Chondrocyte (in vitro differentiated cells): ENCODE data around the gene SOBP. TPM values are rescaled to one million over a fixed set of nuclear protein-coding genes. Genes with fewer than 3 reads are reported as not detected.

ENCODE experiments used
- DNase-seq: peaks from one replicate; pipeline ENCODE4 v3.0.0; 2021; ENCODE audit warnings: mixed read lengths, low spot score
- H3K27ac Mint-ChIP-seq: one replicate; pipeline ENCODE4 v1.8.0; 2021; ENCODE audit warnings: mild to moderate bottlenecking, moderate library complexity, mixed read lengths; ENCODE audit not compliant: unreplicated experiment
- H3K27me3 Mint-ChIP-seq: 2 replicates; pipeline ENCODE4 v1.8.0; 2021; ENCODE audit warnings: low read depth, mixed read lengths
- H3K36me3 Mint-ChIP-seq: 2 replicates; pipeline ENCODE4 v1.8.0; 2021; ENCODE audit warnings: low read depth, mixed read lengths
- H3K4me1 Mint-ChIP-seq: 2 replicates; pipeline ENCODE4 v1.8.0; 2021; ENCODE audit warnings: low read depth, mild to moderate bottlenecking, mixed read lengths
- H3K4me3 Mint-ChIP-seq: one replicate; pipeline ENCODE4 v1.8.0; 2021; ENCODE audit warnings: mild to moderate bottlenecking, moderate library complexity, mixed read lengths; ENCODE audit not compliant: unreplicated experiment
- H3K9me3 Mint-ChIP-seq: 2 replicates; pipeline ENCODE4 v1.8.0; 2021; ENCODE audit warnings: low read depth, mixed read lengths
- CTCF ChIP-seq: fragments of 200-600 bp; sonication (generic); IDR thresholded peaks from 2 replicates; pipeline ENCODE4 v1.5.0; 2021; ENCODE audit warnings: antibody characterized with exemption, mild to moderate bottlenecking, moderate library complexity
- total RNA-seq: library from RNA; stranded (reverse); gene quantifications from 3 replicates; pipeline ENCODE4 v1.2.1, GENCODE V29; 2021

Gene SOBP
- total RNA-seq, 1 donor from 2014 or later = 6.6 TPM

GRCh38 chr6:107707346-107708275 lies 217.7 kb downstream of the SOBP start:
- Mint-ChIP-seq H3K9me3 (no peaks in the 10 kb centered on the region), H3K27me3 (peaks cover 3% of the 10 kb centered on the region), H3K27ac (no peak overlapping the region), H3K36me3 (no peaks in the 10 kb centered on the region), H3K4me3 (no peak overlapping the region), H3K4me1 (peaks cover 12% of the 10 kb centered on the region)
- DNase-seq = no peak
- TF ChIP-seq CTCF = no peak

- Mint-ChIP-seq H3K36me3 (no peaks in the 10 kb centered on the region), H3K27me3 (peaks cover 3% of the 10 kb centered on the region), H3K9me3 (no peaks in the 10 kb centered on the region), H3K4me3 (no peak overlapping the region), H3K27ac (no peak overlapping the region), H3K4me1 (peaks cover 20% of the 10 kb centered on the region)
- no peak for DNase-seq
- TF ChIP-seq CTCF = no peak
These were observed 218.5 kb downstream of the SOBP start for GRCh38 chr6:107708435-107708834.

- H3K9me3 Mint-ChIP-seq = no peaks in the 10 kb centered on the region
- H3K27me3 Mint-ChIP-seq = peaks cover 3% of the 10 kb centered on the region
- no peak for TF ChIP-seq CTCF
These were observed 219.4 kb downstream of the SOBP start for GRCh38 chr6:107709341-107709740.

More at GRCh38 chr6:107709341-107709740, 219.4 kb downstream of the SOBP start:
- H3K27ac Mint-ChIP-seq = no peak overlapping the region
- H3K36me3 Mint-ChIP-seq = no peaks in the 10 kb centered on the region
- H3K4me1 Mint-ChIP-seq = peaks cover 18% of the 10 kb centered on the region
- no peak overlapping the region for H3K4me3 Mint-ChIP-seq
- DNase-seq = no peak

Other genes with a start within 250 kb of the SOBP start
- 10.1 to 13.1 TPM (median 10.4 TPM) in 3 replicates for gene PDSS2, start 30.6 kb upstream of the SOBP start, total RNA-seq